Activated naive CD8-positive, alpha-beta T cell treated with anti-CD3 and anti-CD28 coated beads for 36 hours (primary cell): ENCODE data around the gene LRFN4. TPM values are rescaled to one million over a fixed set of nuclear protein-coding genes. Genes with fewer than 3 reads are reported as not detected.
A peak's percentile ranks its signal among the peaks of the same experiment; 100 is the strongest.

Experiments
- DNase-seq: peaks from one replicate; pipeline ENCODE4 v3.0.0; 2021
- H3K27ac Mint-ChIP-seq: one replicate; pipeline ENCODE4 v1.8.0; 2022; ENCODE audit warnings: mild to moderate bottlenecking, moderate library complexity, mixed read lengths
- H3K27me3 Mint-ChIP-seq: one replicate; pipeline ENCODE4 v1.8.0; 2022; ENCODE audit warnings: mild to moderate bottlenecking, mixed read lengths
- H3K36me3 Mint-ChIP-seq: one replicate; pipeline ENCODE4 v1.8.0; 2021; ENCODE audit warnings: mild to moderate bottlenecking, mixed read lengths
- H3K4me1 Mint-ChIP-seq: one replicate; pipeline ENCODE4 v1.8.0; 2021; ENCODE audit warnings: mixed read lengths
- H3K4me3 Mint-ChIP-seq: one replicate; pipeline ENCODE4 v1.8.0; 2022; ENCODE audit warnings: mild to moderate bottlenecking, moderate library complexity, mixed read lengths
- H3K9me3 Mint-ChIP-seq: one replicate; pipeline ENCODE4 v1.8.0; 2022; ENCODE audit warnings: mixed read lengths
- total RNA-seq, 2 experiments: library from RNA; stranded (reverse); gene quantifications; one replicate each; pipeline ENCODE4 v1.2.3, GENCODE V29; 2021

Gene LRFN4
- total RNA-seq, 2 experiments from 2014 or later, result 36.3 to 37.8 TPM

- Mint-ChIP-seq H3K4me1 (peaks cover 50% of the 10 kb centered on the region), H3K27me3 (no peaks in the 10 kb centered on the region), H3K4me3 (peak overlapping the region; percentile 91), H3K9me3 (no peaks in the 10 kb centered on the region), H3K27ac (peak overlapping the region; percentile 84), H3K36me3 (peaks cover 22% of the 10 kb centered on the region)
- no peak for DNase-seq
These were observed 14.4 kb upstream of the LRFN4 start for GRCh38 chr11:66842501-66842895.

DNA sequence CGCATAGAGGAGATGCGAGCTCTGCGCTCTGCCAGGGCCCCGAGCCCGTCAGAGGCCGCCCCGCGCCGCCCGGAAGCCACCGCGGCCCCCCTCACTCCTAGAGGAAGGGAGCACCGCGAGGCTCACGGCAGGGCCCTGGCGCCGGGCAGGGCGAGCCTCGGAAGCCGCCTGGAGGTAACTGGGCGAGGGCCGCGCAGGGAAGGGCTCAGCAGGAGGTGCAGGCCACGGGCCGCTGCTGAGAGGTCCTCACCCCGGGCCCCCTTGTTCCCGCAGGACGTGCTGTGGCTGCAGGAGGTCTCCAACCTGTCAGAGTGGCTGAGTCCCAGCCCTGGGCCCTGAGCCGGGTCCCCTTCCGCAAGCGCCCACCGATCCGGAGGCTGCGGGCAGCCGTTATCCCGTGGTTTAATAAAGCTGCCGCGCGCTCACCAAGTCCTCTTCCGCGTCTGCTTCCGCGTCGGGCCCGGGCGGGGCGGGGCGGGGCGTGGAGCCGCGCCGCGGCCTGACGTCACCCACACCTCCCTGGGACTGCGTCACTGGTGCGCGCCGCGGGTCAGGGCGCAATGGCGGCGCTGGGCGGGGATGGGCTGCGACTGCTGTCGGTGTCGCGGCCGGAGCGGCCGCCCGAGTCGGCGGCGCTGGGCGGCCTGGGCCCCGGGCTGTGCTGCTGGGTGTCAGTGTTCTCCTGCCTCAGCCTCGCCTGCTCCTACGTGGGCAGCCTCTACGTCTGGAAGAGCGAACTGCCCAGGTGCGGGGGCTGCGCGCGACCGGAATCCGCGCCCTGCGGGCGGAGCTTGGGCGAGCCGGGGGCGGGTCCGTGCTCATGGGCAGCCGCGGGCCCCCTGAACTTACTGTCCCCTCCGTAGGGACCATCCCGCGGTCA is 13.7 kb upstream of the LRFN4 start, which contains the start of gene RCE1:
TSS of gene RCE1 (plus strand) at position 546 of the 880 bp plus-strand sequence. CDS start at position 561, 15 bp downstream.
- Mint-ChIP-seq H3K36me3 (peaks cover 22% of the 10 kb centered on the region), H3K27me3 (no peaks in the 10 kb centered on the region), H3K4me1 (peaks cover 48% of the 10 kb centered on the region), H3K4me3 (peak within 1 kb of the TSS; percentile 98), H3K9me3 (no peaks in the 10 kb centered on the region), H3K27ac (peak within 1 kb of the TSS; percentile 94)
- DNase-seq, result peak; percentile 93

GRCh38 chr11:66843776-66844495 is 12.9 kb upstream of the LRFN4 start:
- no peak for DNase-seq
- Mint-ChIP-seq H3K4me3 (peak overlapping the region; percentile 98), H3K4me1 (peaks cover 46% of the 10 kb centered on the region), H3K36me3 (peaks cover 22% of the 10 kb centered on the region), H3K9me3 (no peaks in the 10 kb centered on the region), H3K27ac (peak overlapping the region; percentile 94), H3K27me3 (no peaks in the 10 kb centered on the region)

GRCh38 chr11:66844496-66845142 is 12.2 kb upstream of the LRFN4 start:
- DNase-seq, result no peak

GRCh38 chr11:66845143-66845875 is 11.6 kb upstream of the LRFN4 start:
- Mint-ChIP-seq H3K4me3 (peak overlapping the region; percentile 98), H3K9me3 (no peaks in the 10 kb centered on the region), H3K36me3 (peaks cover 20% of the 10 kb centered on the region), H3K4me1 (peaks cover 35% of the 10 kb centered on the region), H3K27me3 (no peaks in the 10 kb centered on the region), H3K27ac (peak overlapping the region; percentile 25)
- no peak for DNase-seq

More at GRCh38 chr11:66844496-66845142, 12.2 kb upstream of the LRFN4 start:
- Mint-ChIP-seq H3K36me3 (peaks cover 22% of the 10 kb centered on the region), H3K4me3 (peak overlapping the region; percentile 98), H3K27me3 (no peaks in the 10 kb centered on the region), H3K27ac (peak overlapping the region; percentile 94), H3K9me3 (no peaks in the 10 kb centered on the region), H3K4me1 (peaks cover 40% of the 10 kb centered on the region)

GRCh38 chr11:66845876-66846212 is 11.0 kb upstream of the LRFN4 start:
- Mint-ChIP-seq H3K4me3 (no peak overlapping the region), H3K27ac (no peak overlapping the region), H3K27me3 (no peaks in the 10 kb centered on the region), H3K9me3 (no peaks in the 10 kb centered on the region), H3K36me3 (peaks cover 18% of the 10 kb centered on the region), H3K4me1 (peaks cover 30% of the 10 kb centered on the region)
- no peak for DNase-seq

DNA sequence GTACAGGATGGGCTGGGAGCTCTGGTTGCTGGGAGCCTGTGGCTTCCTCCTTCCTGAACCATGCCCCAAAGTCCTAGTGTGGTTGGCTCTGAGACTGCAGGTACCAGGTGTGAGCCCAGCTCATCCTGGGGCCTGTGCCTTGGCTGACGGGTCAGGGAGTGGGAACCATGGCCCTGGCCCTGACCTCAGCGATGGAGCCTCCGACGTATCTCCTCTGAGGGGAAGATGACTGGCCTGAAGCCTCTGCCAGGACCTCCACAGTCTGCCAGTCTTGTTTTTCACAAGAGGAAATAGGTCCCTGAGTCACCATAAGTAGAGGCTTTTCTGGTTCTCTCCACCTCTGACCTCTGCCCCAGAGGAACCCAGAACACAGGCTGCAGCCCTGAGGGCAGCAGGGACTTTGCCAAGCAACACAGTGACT is 10.2 kb upstream of the LRFN4 start:
- Mint-ChIP-seq H3K36me3 (peaks cover 14% of the 10 kb centered on the region), H3K9me3 (no peaks in the 10 kb centered on the region), H3K27ac (no peak overlapping the region), H3K4me1 (peaks cover 24% of the 10 kb centered on the region), H3K27me3 (no peaks in the 10 kb centered on the region), H3K4me3 (no peak overlapping the region)
- no peak for DNase-seq

DNA sequence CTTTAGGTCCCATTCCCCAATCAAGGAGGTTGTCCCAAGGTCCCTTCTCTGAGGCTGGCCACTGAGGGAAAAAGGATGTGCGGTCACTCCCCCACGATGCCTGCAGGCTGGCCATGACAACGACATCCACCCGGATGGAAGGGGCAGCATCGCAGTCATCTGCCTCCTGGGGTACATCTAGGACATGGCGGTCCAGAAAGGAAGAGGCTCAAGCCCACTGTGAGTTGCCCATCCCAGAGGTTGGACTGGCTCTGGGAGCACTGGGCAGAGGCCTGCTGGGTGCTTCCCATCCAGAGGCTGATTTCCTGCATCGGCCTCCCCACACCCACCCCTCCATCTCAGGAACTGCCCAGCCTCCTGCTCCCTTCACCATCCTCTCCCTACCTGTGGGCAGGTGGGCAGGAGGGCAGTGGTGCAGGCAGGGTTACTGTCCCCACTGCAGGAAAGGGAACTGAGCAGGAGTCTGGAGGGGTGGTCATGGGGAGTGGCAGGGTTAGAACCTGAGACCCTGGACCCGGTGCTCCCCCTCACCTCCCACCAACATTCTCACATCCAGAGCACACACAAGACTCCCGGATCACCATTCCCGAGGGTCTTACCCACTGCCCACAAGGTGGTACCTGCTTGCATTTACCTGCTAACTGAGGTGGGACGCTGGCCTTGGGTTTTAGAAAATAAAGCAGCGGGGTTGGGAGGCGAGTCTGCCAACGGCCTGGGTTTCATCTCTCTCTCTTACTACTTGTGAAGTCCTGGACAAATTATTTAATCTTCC is 9.2 kb upstream of the LRFN4 start:
- DNase-seq, result no peak
- Mint-ChIP-seq H3K9me3 (no peaks in the 10 kb centered on the region), H3K27me3 (no peaks in the 10 kb centered on the region), H3K36me3 (peaks cover 4% of the 10 kb centered on the region), H3K4me3 (no peak overlapping the region), H3K27ac (no peak overlapping the region), H3K4me1 (peaks cover 21% of the 10 kb centered on the region)

DNA sequence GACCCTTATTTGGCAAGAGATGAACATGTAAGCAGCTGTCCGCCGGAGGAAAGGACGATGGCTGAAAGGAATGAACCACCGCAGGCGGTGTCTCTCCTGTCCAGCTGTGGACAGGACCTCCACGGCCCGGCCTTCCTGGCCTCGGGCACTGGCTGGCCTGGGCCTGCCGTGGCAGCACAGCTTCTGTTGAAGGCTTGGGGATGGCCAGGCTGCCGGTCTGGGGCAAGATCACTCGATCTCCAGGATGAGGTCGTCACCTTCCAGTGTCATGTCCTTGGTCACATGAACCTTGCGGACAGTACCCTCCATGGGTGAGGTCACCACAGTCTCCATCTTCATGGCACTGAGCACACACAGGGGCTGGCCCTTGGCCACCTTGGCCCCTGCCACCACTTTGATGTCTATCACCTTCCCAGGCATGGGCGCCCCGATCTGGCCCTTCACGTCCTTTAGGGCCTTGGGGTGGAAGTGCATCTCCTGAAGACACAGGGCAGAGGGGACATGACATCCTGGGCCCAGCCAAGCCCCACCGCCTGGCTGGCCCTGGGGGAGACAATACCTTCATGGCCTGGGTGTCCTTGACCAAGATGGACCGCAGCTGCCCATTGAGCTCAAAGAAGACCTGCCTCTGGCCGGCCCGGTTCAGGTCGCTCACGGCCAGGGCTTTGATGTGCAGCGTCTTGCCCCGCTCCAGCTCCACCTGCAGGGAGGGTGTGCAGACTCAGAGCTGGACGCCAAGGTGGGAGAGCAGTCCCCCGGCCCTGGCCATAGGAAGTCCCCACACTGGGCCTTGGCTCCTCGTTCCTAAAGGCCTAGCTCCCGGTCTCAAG is 8.0 kb upstream of the LRFN4 start:
- no peak for DNase-seq
- Mint-ChIP-seq H3K4me3 (no peak overlapping the region), H3K27ac (no peak overlapping the region), H3K9me3 (no peaks in the 10 kb centered on the region), H3K36me3 (peaks cover 4% of the 10 kb centered on the region), H3K27me3 (no peaks in the 10 kb centered on the region), H3K4me1 (peaks cover 20% of the 10 kb centered on the region)

DNA sequence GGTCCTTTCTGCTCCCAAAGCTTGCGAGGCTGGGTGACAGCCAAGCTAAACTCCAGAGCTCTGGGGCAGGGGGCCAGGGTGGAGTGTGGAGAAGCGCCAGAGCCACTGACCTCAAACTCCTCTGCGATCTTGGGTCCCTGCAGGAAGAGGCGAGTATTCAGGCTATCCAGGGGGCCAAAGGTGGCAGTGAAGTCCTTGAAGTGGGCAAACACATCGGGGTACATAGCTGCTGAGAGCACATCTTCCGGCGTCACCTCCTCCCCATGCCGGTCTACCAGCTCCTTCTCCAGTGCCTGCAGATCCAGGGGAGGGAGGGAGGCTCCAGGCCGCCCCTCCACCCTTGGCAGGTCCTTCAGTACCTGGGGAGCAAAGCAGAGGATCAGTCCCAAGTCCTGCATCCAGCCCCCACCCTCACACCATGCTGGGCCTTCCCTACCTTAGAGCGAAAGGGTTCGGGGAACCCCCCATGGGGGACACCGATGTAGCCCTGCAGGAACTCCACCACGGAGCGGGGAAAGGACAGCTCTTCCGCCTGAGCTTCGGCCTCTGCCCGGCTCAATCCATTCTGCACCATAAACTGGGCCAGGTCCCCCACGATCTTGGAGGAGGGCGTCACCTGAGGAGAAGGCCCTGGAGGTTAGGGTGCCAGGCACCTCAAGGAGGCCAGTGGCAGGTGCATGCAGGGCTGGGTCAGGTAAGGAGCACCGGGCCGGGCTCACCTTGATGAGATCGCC is 7.2 kb upstream of the LRFN4 start:
- Mint-ChIP-seq H3K36me3 (peaks cover 4% of the 10 kb centered on the region), H3K9me3 (no peaks in the 10 kb centered on the region), H3K4me3 (no peak overlapping the region), H3K4me1 (peaks cover 12% of the 10 kb centered on the region), H3K27ac (no peak overlapping the region), H3K27me3 (no peaks in the 10 kb centered on the region)
- no peak for DNase-seq

DNA sequence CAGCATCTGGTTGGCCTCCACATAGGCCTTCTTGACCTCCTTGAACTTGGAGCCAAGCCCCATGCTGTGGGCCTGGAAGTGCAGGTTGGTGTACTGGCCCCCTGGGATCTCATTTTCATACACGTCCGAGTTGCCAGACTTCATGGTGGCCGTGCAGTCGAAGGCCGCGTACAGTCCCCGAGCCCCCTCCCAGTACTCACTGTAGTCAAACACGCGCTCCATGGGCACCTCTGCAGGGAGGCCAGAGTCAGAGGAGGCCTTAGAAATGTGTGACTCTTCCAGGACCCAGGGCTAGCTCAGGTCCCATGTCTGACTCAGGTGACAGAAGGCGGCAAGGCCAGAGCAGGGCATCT is 6.7 kb upstream of the LRFN4 start:
- H3K27ac Mint-ChIP-seq, result no peak overlapping the region
- H3K36me3 Mint-ChIP-seq, result peaks cover 2% of the 10 kb centered on the region
- H3K4me3 Mint-ChIP-seq, result no peak overlapping the region
- peaks cover 6% of the 10 kb centered on the region for H3K4me1 Mint-ChIP-seq
- no peak for DNase-seq
- H3K9me3 Mint-ChIP-seq, result no peaks in the 10 kb centered on the region
- no peaks in the 10 kb centered on the region for H3K27me3 Mint-ChIP-seq

DNA sequence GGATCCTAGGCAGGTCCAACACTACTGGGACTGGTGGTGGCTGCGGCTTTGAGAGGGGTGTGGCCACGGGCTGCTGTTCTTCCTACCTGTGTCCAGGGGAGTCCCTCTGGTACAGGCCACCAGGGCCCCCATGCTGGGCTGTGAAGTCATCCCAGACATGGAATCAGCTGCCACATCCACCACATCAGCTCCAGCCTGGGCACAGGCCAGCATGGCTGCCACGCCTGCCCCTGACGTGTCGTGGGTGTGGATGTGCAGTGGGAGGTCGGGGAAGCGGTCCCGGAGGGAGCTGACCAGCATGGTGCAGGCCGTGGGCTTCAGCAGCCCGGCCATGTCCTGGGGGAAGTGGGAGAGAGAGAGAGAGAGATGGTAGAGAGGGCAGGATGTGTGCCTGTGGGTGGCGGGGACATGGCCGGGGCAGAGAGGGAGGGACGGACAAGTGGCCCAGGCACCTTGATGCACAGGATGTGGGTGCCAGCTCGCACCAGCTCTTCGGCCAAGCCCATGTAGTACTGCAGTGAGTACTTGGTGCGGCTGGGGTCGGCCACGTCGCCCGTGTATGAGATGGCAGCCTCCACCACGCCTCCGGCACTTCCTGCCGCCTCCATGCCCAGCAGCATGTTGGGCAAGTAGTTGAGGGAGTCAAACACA is 6.2 kb upstream of the LRFN4 start:
- H3K27ac Mint-ChIP-seq, result no peak overlapping the region
- no peak overlapping the region for H3K4me3 Mint-ChIP-seq
- no peaks in the 10 kb centered on the region for H3K9me3 Mint-ChIP-seq
- no peaks in the 10 kb centered on the region for H3K27me3 Mint-ChIP-seq
- H3K4me1 Mint-ChIP-seq, result peaks cover 5% of the 10 kb centered on the region
- DNase-seq, result no peak
- no peaks in the 10 kb centered on the region for H3K36me3 Mint-ChIP-seq

GRCh38 chr11:66851239-66851596 is 5.6 kb upstream of the LRFN4 start:
- no peak overlapping the region for H3K4me3 Mint-ChIP-seq
- DNase-seq, result no peak
- no peaks in the 10 kb centered on the region for H3K9me3 Mint-ChIP-seq
- H3K36me3 Mint-ChIP-seq, result no peaks in the 10 kb centered on the region
- H3K4me1 Mint-ChIP-seq, result peaks cover 5% of the 10 kb centered on the region
- no peak overlapping the region for H3K27ac Mint-ChIP-seq
- no peaks in the 10 kb centered on the region for H3K27me3 Mint-ChIP-seq
